Left colon (tissue), 2 donors: ENCODE measurements around the gene ASIC1. TPM values are rescaled to one million over a fixed set of nuclear protein-coding genes. Genes with fewer than 3 reads are reported as not detected.

Experiments used
- ATAC-seq: fragments of 200-7000 bp; cut with Tn5 transposase; one replicate; pipeline ENCODE4 v1.9.1; 2020; ENCODE audit warnings: mild to moderate bottlenecking, moderate library complexity
- DNase-seq, 2 donors: peaks; one replicate each; pipeline ENCODE4 v3.0.0-alpha.2; 2020
- intact Hi-C, 2 donors: fragments of 100-400 bp; cut with DNase I in 1 of 2; cut with micrococcal nuclease in 1 of 2; formaldehyde crosslinking; loops; one replicate each; pipeline versions ENCODE4 v1.11.2 to v1.14.0; 2022; cut with DNase I, micrococcal nuclease
- total RNA-seq, 2 donors: library from RNA; stranded (reverse); fragmentation: NEBNext Ultra II Directional; extraction: Animal tissue kit (Norgen Biotek cat#: 25700); gene quantifications; one replicate each; pipeline ENCODE4 v1.2.1, GENCODE V29; 2021
- donor health status: DM: no; HTN: no; CAD: no.
- donor health status: DM: yes; HTN: yes; CAD: no.

The ASIC1 gene
- total RNA-seq, 2 donors from 2014 or later = 0.55 to 1.9 TPM

DNA sequence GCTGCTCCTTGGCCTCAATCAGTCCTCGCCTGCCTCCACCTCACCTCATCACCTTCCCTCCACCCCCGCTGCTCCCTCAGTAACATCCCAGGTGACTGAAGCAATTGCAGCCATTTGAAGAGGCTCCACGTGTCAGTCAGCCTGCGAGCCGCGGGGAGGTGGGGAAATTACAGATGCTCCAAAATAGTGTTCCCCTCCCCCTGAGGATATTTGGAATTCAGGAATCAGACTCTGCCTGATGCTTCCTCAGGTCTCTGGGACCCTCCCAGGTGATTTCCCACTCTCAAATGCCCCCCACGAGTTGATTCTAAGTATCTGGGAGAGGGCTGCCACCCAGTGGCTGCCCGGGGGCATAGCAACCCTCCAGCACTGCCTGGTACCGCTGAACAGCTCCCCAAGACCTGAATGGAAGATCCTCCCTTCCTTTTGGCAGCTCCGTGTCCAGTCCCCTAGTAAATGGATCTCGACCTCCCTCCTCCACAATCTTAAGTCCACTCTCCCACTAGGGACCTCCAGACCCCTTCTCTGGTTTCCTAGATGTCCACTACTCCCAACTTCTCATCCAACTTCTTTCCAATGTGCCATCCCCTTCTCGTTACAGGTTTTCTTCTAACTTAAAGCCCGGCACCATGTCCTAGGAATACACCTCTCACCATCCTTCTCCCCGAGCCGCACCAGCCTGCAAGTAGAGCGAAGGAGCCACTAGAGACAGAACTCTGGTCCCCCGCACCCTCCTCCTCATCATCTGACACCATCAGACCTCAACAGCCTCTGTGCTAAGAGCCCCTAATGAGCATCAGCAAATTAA lies 1.4 kb upstream of the ASIC1 start:
- DNase-seq = peak in 1 of 2 donors; percentile 51
- intact Hi-C loops = loop anchor here in 1 of 2 donors (10.0 kb wide), 1 partner anchor 91 kb away; the partner anchor contains the start of gene AQP5
- peak; percentile 65 for ATAC-seq

DNA sequence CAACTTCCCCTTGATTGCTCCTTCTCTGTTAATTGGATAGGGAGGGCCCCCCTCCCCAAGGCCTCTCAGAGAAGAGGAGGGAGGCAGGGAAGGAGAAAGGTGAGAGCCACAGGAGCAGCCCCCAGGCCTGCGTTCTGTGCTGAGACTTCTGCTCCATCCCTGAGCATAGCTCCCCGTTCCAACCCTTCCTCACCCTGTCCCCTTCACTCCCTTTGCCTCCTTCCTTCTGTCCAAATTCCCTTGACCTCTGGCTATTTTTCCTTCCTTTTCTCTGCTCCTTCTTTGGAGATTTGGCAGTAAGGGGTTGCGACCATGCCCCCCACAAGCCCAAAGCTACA lies 788 bp upstream of the ASIC1 start:
- ATAC-seq (no peak), DNase-seq (no peak)
- intact Hi-C loops = loop anchor here in 1 of 2 donors (10.0 kb wide), 1 partner anchor 92 kb away; the partner anchor contains the start of gene AQP5

DNA sequence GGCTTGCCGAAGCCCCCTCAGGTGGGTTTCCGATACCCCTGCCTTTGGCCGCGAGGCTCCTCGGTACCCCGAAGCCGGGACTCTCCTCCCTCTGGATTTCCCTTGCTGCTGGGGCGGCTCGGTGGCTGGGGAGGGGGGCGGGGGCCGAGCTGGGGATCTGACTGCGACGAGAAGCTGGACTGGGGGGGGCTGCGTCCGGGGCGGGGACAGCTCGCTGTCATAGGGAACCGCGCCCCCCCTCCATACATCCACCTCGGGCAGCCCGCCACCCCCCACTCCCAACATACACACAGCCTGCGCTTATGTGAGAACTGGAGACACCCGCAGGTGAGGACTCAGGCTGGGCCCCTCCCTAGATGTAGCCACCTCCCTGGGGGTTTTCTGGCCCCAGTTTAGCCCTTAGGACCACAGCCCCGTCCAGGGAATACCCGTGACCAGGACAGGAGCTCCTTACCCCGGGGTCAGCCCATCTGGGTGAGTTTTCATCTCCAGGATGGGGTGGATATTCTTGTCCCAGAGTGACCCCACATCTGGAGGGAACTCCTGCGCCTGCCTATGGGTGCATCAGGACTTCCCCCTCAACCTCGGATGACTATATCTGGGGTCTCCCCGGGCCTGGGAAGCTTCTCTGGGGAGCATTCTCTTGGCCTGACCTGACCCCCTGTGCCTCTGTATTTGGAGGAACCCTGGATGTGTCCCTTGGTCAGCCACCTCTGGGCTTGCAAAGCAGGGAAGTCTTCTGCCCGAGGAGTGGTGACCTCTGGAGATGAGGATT lies 687 bp downstream of the ASIC1 start:
- DNase-seq (no peak), ATAC-seq (no peak)
- intact Hi-C loops = loop anchor here in 1 of 2 donors (10.0 kb wide), 1 partner anchor 93 kb away; the partner anchor contains the start of gene AQP5

DNA sequence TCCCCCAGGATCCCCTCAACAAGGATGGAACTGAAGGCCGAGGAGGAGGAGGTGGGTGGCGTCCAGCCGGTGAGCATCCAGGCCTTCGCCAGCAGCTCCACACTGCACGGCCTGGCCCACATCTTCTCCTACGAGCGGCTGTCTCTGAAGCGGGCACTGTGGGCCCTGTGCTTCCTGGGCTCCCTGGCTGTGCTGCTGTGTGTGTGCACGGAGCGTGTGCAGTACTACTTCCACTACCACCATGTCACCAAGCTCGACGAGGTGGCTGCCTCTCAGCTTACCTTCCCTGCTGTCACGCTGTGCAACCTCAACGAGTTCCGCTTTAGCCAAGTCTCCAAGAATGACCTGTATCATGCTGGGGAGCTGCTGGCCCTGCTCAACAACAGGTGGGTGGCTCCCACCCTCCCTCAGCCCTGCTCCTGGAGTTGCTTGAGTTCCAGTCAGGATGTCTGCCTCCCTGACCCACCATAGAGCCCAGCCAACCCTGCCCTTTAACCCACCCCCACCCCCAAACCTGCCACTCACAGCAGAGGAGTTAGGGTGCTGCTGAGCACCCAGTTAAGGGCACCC lies 1.4 kb downstream of the ASIC1 start:
- ATAC-seq (no peak), DNase-seq (no peak)
- intact Hi-C loops = loop anchor here in 1 of 2 donors (10.0 kb wide), 1 partner anchor 94 kb away; the partner anchor contains the start of gene AQP5

DNA sequence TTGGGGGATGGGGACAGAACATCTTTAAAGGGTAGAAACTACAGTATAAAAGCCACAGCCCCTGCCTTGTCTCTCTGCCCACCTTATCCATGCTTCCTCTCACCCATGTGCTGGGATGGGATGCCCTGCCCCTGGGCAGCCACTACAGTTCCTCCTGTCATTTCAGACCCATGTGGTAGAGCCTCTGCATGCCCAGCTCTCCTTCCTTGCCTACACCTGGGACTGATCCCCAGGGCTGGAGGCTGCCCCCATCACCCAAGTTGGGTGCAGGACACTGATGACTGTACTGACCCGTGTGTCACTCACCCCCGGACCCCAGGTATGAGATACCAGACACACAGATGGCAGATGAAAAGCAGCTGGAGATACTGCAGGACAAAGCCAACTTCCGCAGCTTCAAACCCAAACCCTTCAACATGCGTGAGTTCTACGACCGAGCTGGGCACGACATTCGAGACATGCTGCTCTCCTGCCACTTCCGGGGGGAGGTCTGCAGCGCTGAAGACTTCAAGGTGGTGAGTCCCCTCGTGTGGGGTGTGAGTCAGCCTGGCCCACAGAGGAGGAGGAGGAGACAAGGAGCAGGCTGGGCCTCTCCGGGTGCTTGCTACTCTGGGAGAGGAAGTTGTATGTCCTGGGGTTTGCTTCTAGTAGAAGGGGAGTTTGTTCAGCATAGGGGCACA lies 2.2 kb downstream of the ASIC1 start:
- intact Hi-C loops = loop anchor here in 1 of 2 donors (10.0 kb wide), 1 partner anchor 95 kb away; the partner anchor contains the start of gene AQP5
- ATAC-seq (no peak), DNase-seq (no peak)

DNA sequence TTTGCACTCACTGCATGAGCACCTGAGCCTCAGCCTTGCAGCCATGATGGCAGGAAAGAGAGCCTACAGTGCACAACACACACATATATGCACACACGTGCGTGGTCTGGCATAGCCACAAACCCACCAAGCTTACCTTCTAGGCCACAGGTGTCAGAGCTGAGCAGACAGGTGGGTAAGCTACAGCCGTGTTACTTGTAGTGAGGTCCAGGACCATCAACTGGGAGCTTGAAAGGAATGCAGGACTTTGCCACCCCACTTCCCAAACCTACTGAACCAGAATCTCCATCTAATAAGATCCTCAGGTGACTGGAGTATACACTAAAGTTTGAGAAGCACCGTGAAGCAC lies 2.7 kb downstream of the ASIC1 start:
- intact Hi-C loops = no loop called here

DNA sequence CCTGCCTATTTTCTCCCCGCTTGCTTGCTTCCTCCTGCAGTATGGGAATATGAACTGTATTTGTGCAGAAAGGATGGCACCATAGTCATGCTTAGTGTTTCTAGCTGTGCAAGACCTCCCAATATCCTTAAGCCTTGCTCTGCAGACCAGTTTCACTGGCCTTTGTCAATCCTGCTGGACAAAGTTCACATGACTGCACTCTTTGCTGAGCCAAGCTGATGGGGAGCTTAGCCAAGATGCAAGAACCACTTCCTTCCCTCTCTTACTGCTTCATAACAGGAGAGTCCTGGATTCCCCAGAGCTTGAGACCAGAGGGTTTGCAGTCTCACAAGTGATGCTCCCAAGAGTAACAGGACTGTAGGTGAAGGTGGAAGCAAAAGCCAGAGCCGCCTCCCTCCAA lies 3.8 kb downstream of the ASIC1 start:
- DNase-seq (no peak), ATAC-seq (no peak)
- intact Hi-C loops = no loop called here

More for the DNA sequence above, 2.7 kb downstream of the ASIC1 start:
- ATAC-seq (no peak), DNase-seq (no peak)

DNA sequence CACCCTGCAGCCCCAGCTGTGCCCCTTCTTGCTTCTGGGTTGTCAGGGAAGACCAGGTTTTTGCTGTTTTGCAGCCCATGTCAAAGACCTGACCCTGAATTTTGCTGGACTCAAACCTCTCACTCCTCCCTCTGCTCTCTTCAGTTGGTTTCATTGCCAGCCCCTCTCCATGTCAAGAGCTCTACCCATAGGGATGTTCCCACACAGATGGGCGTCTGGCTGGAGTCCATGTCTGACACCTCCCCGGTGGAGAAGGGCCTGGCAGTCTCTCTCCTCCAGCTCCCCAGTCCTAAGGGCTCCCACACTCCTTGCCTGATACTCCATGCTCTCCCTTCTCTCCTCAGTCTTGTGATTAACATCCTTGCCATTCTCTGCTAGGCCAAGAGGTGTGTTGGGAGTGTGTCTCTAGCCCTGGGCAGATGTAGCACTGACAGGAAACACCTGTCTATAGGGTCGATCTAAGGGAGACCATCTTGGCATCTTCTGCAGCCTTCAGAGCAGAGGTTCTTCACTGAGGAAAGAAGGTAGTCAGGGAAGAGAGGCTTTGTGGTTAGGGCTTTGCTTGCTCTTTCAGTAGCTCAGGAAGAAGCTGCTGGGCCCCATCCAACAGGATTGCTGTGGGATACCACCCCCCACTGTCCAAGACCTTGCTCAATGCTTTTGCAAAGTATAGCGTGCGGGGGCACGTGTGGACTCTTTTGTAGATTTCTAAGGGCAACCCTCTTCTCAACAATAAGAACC lies 4.7 kb downstream of the ASIC1 start:
- DNase-seq (no peak), ATAC-seq (no peak)
- intact Hi-C loops = no loop called here

DNA sequence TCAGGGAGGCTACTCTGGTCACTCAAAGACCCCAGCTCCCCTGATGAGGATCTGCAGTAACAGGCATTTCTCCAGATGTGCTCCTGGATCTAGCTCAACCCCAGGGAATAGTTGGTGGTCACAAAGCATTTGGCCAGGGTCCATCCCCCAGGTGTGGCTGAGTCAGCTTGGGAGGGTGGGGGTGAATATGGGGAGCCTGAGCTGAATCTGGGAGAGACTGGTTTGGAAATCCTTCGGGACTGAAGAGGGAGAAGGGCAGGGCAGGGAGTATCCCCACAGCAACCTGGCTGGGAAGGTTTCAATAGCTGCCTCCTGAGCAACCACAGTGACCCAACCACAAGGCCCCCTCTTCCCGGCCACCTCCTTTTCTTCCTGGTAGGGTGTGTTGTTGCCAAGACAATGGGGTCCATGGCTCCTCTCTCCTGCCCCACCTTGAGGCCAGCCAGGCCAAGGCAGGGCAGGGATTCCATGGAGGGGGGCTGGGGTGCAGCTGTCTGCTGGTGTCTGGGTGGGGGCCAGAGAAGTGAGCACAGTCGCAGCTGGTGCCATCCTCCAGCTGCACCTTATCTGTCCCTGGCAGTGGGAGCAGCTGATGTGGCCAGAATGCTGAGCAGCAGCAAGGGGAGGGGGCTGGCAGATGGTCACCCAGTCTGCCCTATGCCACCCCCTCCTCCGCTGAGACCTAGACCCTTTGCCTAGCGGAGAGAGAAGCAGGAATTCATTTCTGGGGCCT lies 5.5 kb downstream of the ASIC1 start:
- intact Hi-C loops = no loop called here
- ATAC-seq (no peak), DNase-seq (no peak)

DNA sequence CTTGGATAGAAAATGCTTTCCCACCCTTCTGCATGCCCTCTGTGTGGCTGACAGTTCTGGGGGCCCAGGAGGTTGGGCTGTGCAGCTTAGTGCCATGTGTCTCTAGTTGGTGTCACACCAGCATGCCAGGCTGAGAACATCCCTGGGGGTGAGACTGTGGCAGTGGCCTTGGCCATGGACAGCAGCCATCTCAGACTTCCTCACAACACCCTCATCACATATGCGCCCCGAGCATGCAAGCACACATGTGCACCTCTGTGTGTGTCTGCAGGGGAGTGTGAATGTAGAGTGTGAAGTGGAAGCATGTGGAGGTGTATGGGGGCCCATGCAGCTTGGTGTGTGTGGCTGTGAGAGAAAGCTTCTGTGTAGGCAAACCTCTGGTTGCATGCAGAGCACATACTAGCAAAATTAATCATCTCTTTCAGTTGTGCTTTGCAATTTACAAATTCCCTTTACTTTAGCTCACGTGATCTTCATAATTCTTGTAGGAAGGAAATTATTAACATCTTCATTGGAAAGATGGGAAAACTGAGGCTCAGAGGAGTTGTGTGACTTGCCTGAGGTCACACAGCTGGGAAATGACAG lies 8.4 kb downstream of the ASIC1 start:
- DNase-seq (no peak), ATAC-seq (no peak)
- intact Hi-C loops = loop anchor here in 1 of 2 donors (5.0 kb wide), 1 partner anchor 99 kb away; no protein-coding TSS in a partner anchor

DNA sequence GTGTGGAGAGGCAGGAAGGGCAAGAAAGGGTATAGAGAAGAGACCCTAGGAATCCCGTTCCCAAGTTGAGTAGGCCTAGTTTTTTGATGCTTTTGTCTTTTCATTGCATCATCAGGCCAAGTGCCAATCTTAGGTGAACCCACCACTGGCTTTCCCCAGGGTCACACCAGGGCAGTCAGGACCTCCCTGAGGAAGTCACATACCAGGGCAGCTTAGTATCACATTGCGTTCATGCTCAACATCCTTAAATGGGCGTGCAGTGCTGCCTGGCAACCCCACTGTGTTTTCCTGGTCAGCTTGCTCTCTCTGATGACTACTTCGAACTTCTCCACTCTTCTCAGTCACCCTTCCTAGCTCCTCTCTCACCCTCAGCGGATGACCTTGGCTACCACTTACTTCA lies 9.0 kb downstream of the ASIC1 start:
- ATAC-seq (no peak), DNase-seq (no peak)
- intact Hi-C loops = loop anchor here in 1 of 2 donors (5.0 kb wide), 1 partner anchor 99 kb away; no protein-coding TSS in a partner anchor

DNA sequence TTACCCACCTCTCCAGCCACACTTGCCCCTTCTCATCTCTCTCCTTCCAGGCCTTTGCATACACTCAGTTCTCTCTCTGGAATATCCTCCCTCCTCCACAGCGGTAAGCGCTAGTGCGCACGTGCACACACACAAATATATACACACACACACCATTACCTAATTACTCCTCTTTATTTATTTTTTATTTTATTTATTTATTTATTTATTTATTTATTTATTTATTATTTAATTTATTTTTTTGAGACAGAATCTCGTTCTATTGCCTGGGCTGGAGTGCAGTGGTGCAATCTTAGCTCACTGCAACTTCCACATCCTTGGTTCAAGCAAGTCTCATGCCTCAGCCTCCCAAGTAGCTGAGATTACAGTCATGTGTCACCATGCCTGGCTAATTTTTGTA lies 11.7 kb downstream of the ASIC1 start:
- DNase-seq (no peak), ATAC-seq (no peak)
- intact Hi-C loops = loop anchor here in 1 of 2 donors (5.0 kb wide), 1 partner anchor 102 kb away; no protein-coding TSS in a partner anchor

DNA sequence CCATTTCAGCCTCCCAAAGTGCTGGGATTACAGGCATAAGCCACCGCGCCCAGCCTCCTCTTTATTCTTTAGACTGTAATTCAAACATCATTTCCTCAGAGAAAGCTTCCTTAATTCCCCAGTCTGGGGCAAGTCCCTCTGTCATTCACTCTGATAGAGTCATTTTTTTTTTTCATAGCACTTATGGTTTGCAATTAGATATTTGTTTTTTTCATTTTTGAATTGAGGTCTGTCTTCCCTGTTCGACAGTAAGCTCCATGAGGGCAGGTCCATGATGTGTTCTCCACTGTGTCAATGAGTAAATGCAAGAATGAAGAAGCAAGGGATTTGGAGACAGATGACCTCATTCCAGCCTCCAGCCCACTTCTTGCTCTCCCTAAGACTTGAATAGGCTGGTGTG lies 12.1 kb downstream of the ASIC1 start:
- no peak for ATAC-seq
- intact Hi-C loops = loop anchor here in 1 of 2 donors (5.0 kb wide), 1 partner anchor 102 kb away; no protein-coding TSS in a partner anchor
- no peak for DNase-seq

DNA sequence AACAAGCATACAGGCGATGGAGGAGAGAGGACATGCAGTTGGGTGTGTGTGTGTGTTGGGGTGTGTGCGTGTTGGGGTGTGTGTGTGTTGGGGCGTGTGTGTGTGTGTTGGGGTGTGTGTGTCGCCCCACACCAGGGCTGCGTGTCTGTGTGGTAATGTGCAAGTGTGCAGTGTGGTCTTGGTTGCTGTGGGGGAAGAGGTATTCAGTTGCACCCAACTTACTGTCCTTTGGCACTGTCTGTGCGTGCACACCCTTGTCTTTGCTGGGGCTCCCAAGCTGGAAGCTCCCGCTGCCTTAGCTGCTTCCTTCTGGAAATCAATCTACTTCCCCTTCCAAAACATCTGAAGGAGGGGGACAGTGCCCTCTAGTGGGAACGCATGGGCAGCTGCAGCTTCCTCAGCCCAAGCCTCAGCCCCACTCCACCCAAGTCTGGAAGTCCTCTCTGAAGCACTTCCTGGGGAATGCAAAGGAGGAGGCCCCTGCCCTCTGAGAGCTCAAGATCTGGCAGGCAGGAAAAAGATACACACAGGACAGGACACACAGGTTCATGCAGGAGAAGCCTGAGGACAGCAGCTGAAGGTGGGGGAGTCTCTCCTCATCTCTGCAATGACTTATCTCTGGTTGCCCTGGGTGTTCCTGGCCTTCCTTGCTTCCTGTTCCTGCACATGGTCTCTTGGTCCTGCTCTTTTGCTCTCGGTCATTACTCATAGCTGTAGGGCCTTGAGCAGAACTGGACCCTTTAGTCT lies 13.1 kb downstream of the ASIC1 start:
- DNase-seq (peak; percentile 76 to 83), ATAC-seq (peak; percentile 78)
- intact Hi-C loops = loop anchor here in 1 of 2 donors (10.0 kb wide), 1 partner anchor 104 kb away; no protein-coding TSS in a partner anchor

DNA sequence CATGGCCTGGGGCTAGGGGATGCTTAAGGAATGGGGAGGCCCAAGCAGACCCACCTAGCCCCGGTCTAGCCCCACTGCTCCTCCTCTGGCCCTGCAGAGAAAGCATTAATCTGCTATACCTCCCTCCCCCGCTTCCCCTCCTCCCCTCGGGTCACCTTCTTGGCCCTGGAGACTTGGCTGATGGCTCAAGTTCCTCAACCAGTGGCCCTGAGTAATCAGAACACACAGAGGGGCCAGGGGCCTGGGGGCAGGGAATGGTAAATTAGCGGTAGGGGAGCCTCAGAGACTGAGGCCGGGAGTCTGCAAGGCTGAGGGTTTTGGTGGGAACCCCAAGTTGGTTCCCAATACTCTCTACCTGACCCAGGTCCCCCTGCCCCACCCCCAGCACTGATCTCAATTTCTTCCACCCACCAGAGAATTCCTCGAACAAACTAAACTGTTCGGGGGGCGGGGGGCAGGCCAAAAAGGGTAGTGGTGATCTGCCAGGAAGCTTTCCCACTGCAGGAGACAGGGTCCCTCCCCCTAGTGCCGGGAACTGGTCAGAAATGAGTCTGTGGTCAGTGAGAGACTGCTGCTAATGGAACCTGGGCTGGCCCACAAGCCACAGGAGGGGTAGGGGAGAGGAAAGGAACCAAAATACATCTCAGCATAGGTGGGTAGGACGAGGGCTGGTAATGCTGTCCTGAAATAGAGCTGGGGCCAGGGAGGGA lies 15.0 kb downstream of the ASIC1 start:
- intact Hi-C loops = loop anchor here in 1 of 2 donors (10.0 kb wide), 1 partner anchor 102 kb away; no protein-coding TSS in a partner anchor
- DNase-seq = no peak
- ATAC-seq = no peak

DNA sequence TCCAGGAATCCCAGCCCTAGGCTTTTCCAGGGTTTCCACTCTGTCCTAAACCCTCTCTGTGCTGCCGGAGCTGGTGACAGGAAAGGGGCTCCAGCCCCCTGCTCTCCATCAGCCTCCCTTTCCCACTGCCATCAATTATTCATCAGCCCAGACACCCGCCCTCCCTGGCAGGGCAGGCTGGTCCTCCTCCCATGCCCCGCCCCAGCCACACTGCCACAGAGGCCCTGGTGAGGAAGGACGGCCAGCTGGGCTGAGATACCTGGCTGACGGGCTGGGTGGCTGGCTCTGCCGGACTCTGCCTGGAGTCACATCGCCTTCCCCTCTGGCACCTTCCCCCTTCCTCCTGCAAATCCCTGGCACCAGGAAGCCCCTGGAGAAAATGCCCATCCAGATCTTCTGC lies 15.8 kb downstream of the ASIC1 start:
- intact Hi-C loops = loop anchor here in 1 of 2 donors (10.0 kb wide), 1 partner anchor 102 kb away; no protein-coding TSS in a partner anchor
- DNase-seq = no peak
- ATAC-seq = no peak
